CD14-positive monocyte (primary cell): Measurements from ENCODE around the gene PXDN. TPM values are rescaled to one million over a fixed set of nuclear protein-coding genes. Genes with fewer than 3 reads are reported as not detected.
"Not testable (repeated sequence)": the region's sequence is repeated elsewhere in the genome, so short reads cannot be mapped to it uniquely, and the experiment has no call there.

Experiments used
- DNase-seq, 3 donors: peaks; one replicate each; pipeline ENCODE4 v3.0.0-alpha.2; 2011 to 2022
- H2AFZ ChIP-seq: 2 replicates; pipeline ENCODE4 v1.6.0; 2012; ENCODE audit warnings: mild to moderate bottlenecking, low read depth, low read length, inconsistent platforms; ENCODE audit not compliant: insufficient read depth, poor library complexity, severe bottlenecking
- H3K27ac ChIP-seq, 2 donors: 1 replicate in 1 of 2; 2 replicates in 1 of 2; pipeline ENCODE4 v1.5.1; 2012 to 2013; ENCODE audit warnings: low read length in 2 of 2, control low read depth in 1 of 2, inconsistent platforms in 1 of 2, low read depth in 1 of 2, mild to moderate bottlenecking in 1 of 2
- H3K27me3 ChIP-seq, 2 donors: one replicate each; pipeline versions ENCODE4 v1.6.0 to v1.6.1; 2011 to 2013; ENCODE audit warnings: low read length in 2 of 2; ENCODE audit not compliant: control insufficient read depth in 2 of 2, insufficient read depth in 2 of 2
- H3K36me3 ChIP-seq, 2 donors: replicated peaks in 1 of 2; 1 replicate in 1 of 2; 2 replicates in 1 of 2; pipeline versions ENCODE4 v1.5.1 to v1.6.1; 2012 to 2013; ENCODE audit warnings: low read length in 2 of 2, control low read depth in 1 of 2, inconsistent platforms in 1 of 2, mild to moderate bottlenecking in 1 of 2; ENCODE audit not compliant: insufficient read depth in 2 of 2, control insufficient read depth in 1 of 2
- H3K4me1 ChIP-seq, 2 donors: 1 replicate in 1 of 2; 2 replicates in 1 of 2; pipeline versions ENCODE4 v1.5.1 to v1.6.1; 2012 to 2013; ENCODE audit warnings: low read length in 2 of 2, control low read depth in 1 of 2, inconsistent platforms in 1 of 2, mild to moderate bottlenecking in 1 of 2, moderate library complexity in 1 of 2; ENCODE audit not compliant: insufficient read depth in 2 of 2, control insufficient read depth in 1 of 2
- H3K4me2 ChIP-seq: replicated peaks from 2 replicates; pipeline ENCODE3; 2012; ENCODE audit warnings: low read length, moderate library complexity, mild to moderate bottlenecking; ENCODE audit not compliant: poor library complexity, severe bottlenecking; ENCODE audit errors: extremely low read depth
- H3K4me3 ChIP-seq, 3 experiments: fragments of 200-600 bp in 1 of 3; sonication (generic) in 1 of 3; replicated peaks in 1 of 3; 1 replicate in 2 of 3; 2 replicates in 1 of 3; pipeline ENCODE4 v1.5.1; 2011 to 2013; ENCODE audit warnings: low read length in 3 of 3, mild to moderate bottlenecking in 3 of 3, control low read depth in 2 of 3, low read depth in 2 of 3, inconsistent platforms in 1 of 3, moderate library complexity in 1 of 3
- H3K79me2 ChIP-seq: 2 replicates; pipeline ENCODE4 v1.6.0; 2012; ENCODE audit warnings: mild to moderate bottlenecking, control low read depth, inconsistent platforms, low read length, moderate library complexity; ENCODE audit not compliant: insufficient read depth
- H3K9ac ChIP-seq: 2 replicates; pipeline ENCODE4 v1.6.0; 2017; ENCODE audit warnings: low read length, mild to moderate bottlenecking; ENCODE audit not compliant: insufficient read depth, poor library complexity, severe bottlenecking
- H3K9me3 ChIP-seq, 2 donors: replicated peaks in 1 of 2; 1 replicate in 1 of 2; 2 replicates in 1 of 2; pipeline versions ENCODE4 v1.5.1 to v1.6.1; 2012 to 2013; ENCODE audit warnings: low read length in 2 of 2, control low read depth in 1 of 2; ENCODE audit not compliant: control insufficient read depth in 1 of 2, insufficient read depth in 1 of 2
- H4K20me1 ChIP-seq: 2 replicates; pipeline ENCODE4 v1.6.0; 2012; ENCODE audit warnings: mild to moderate bottlenecking, low read length, control low read depth, moderate library complexity; ENCODE audit not compliant: insufficient read depth
- H3K27ac Mint-ChIP-seq, 7 donors: one replicate each; pipeline ENCODE4 v1.8.0; 2020; ENCODE audit warnings: mild to moderate bottlenecking in 7 of 7, mixed read lengths in 7 of 7, moderate library complexity in 6 of 7, inconsistent platforms in 2 of 7
- H3K27me3 Mint-ChIP-seq, 3 donors: one replicate each; pipeline ENCODE4 v1.8.0; 2021 to 2022; ENCODE audit warnings: low read depth in 3 of 3, mild to moderate bottlenecking in 3 of 3, mixed read lengths in 3 of 3, moderate library complexity in 3 of 3, inconsistent platforms in 1 of 3
- H3K36me3 Mint-ChIP-seq, 2 donors: one replicate each; pipeline ENCODE4 v1.8.0; 2020; ENCODE audit warnings: mixed read lengths in 2 of 2, inconsistent platforms in 1 of 2, mild to moderate bottlenecking in 1 of 2
- H3K4me1 Mint-ChIP-seq: one replicate; pipeline ENCODE4 v1.8.0; 2020; ENCODE audit warnings: mild to moderate bottlenecking, mixed read lengths
- H3K4me3 Mint-ChIP-seq, 2 donors: one replicate each; pipeline ENCODE4 v1.8.0; 2020; ENCODE audit warnings: mild to moderate bottlenecking in 2 of 2, mixed read lengths in 2 of 2, moderate library complexity in 1 of 2
- H3K9me3 Mint-ChIP-seq, 7 donors: one replicate each; pipeline ENCODE4 v1.8.0; 2020 to 2022; ENCODE audit warnings: mixed read lengths in 7 of 7, mild to moderate bottlenecking in 6 of 7, moderate library complexity in 6 of 7, inconsistent platforms in 2 of 7
- WGBS: methylation state at CpG from one replicate; pipeline ENCODE4 v1.1.5; 2013; ENCODE audit warnings: missing lambda C conversion rate; ENCODE audit not compliant: insufficient coverage; 5-methylcytosine and 5-hydroxymethylcytosine counted together
- intact Hi-C, 2 donors: fragments of 100-400 bp; cut with micrococcal nuclease; formaldehyde crosslinking; loops; one replicate each; pipeline versions ENCODE4 v1.15.0 to v1.15.1; 2023
- polyA plus RNA-seq, 3 donors: library from polyadenylated mRNA; depleted of rRNA in 1 of 3; unstranded in 2 of 3; stranded (reverse) in 1 of 3; fragments of 300-500 nt in 2 of 3; fragments of >200 nt in 1 of 3; fragmentation: Illumina TruSeq in 2 of 3; gene quantifications; 1 replicate in 2 of 3; 2 replicates in 1 of 3; pipeline ENCODE4 v1.2.3, GENCODE V29; 2012 to 2021
- TF ChIP-seq, protein P1 (sequence below): fragments of 200-600 bp; IDR thresholded peaks from one replicate; pipeline ENCODE4 v1.8.0; 2022; ENCODE audit warnings: antibody characterized with exemption, mild to moderate bottlenecking

Gene PXDN
- polyA plus RNA-seq, 3 donors, result not detected

DNA sequence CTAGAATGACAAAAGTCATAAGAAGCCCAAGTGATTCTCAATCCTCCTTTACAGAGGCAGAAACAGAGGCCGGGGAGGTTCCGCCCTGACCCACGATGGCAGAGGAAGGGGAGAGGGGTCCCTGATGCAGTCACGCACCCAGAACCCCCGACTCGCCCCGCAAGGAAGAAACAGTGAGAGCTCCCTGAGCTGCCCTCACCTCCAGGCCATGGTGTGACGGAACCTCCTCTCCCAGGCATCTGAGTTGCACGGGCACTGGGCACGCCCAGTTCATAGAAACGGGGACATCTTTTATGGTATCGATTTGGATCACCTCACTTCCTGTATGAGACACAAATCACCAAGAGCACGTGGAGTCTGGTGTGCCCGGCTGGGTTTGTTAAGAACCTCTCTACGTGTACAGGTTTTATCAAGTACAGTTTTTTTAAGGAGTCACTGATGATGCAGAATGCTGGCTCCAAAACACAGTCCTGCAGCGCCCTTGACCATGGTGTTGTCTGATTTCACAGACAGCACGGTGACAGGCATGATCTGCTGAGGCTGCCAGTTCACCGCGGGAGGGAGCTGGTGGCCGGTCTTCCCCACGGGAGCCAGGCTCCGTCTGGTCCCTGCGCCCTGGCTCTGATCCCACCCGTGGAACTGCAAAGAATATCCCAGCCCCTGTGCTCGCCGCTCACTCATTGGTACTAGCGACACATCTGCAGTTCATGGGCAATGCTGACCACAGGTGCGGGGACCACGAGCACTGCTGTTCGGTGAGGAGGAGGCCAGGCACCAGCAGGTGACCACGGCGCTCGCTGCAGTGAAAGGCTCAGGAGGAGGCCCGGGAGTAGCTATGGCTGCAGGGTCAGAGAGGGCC is 35.6 kb downstream of the PXDN start:
- Mint-ChIP-seq H3K36me3 (no peaks in the 10 kb centered on the region), H3K4me1 (peaks cover 12% of the 10 kb centered on the region), H3K4me3 (peak overlapping the region in 1 of 2 donors; percentile 80), H3K9me3 (no peaks in the 10 kb centered on the region), H3K27me3 (peaks cover 3 to 11% (median 6%) of the 10 kb centered on the region in 3 donors), H3K27ac (no peak overlapping the region)
- Histone ChIP-seq H3K79me2 (no peaks in the 10 kb centered on the region), H3K4me1 (peaks cover 4 to 8% of the 10 kb centered on the region in 2 donors), H3K27ac (no peak overlapping the region), H3K9me3 (no peaks in the 10 kb centered on the region), H4K20me1 (no peaks in the 10 kb centered on the region), H3K9ac (no peak overlapping the region), H3K4me2 (no peak overlapping the region), H3K36me3 (no peaks in the 10 kb centered on the region), H2AFZ (peak overlapping the region; percentile 44), H3K27me3 (no peaks in the 10 kb centered on the region), H3K4me3 (no peak overlapping the region)
- TF ChIP-seq, protein P1, sequence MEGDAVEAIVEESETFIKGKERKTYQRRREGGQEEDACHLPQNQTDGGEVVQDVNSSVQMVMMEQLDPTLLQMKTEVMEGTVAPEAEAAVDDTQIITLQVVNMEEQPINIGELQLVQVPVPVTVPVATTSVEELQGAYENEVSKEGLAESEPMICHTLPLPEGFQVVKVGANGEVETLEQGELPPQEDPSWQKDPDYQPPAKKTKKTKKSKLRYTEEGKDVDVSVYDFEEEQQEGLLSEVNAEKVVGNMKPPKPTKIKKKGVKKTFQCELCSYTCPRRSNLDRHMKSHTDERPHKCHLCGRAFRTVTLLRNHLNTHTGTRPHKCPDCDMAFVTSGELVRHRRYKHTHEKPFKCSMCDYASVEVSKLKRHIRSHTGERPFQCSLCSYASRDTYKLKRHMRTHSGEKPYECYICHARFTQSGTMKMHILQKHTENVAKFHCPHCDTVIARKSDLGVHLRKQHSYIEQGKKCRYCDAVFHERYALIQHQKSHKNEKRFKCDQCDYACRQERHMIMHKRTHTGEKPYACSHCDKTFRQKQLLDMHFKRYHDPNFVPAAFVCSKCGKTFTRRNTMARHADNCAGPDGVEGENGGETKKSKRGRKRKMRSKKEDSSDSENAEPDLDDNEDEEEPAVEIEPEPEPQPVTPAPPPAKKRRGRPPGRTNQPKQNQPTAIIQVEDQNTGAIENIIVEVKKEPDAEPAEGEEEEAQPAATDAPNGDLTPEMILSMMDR, result no peak
- intact Hi-C loops, result no loop called here
- WGBS, result 86% methylated on average over 33 of the region's 34 CpGs
- DNase-seq, result no peak

DNA sequence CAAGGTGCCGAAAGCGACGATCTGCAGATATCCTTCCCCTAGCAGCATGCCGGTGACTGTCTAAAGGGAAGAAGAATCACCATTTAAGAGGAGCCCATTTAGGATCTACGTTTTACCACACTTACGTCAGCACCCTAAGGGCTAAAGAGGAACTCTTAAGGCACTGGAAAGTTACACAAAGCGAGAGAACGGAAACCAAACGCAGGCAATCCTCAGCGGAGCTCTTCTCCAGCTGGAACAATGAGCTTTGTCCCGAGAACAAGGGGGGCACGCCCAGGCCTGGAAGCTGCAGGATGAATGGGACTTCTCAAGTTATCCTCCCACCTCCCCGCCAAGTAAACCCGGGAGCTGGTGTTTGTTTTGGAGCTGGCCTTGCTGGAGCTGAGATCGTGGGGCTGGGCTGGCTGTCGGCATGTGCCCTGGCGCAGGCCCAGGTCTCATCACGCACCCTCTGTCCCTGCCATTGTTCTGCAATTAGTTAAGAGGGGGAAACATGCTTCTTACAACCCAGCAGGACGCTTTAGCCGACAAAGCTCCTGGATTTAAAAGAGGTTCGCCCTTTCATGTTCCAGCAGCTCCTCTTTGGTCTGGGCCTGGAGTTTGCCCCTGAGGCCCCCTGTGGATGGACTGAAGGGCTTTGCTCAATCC is 36.4 kb downstream of the PXDN start:
- Histone ChIP-seq H3K4me3 (peak overlapping the region in 1 of 3 experiments; percentile 47), H3K79me2 (no peaks in the 10 kb centered on the region), H3K27ac (no peak overlapping the region), H3K9me3 (no peaks in the 10 kb centered on the region), H2AFZ (peak overlapping the region; percentile 44), H3K9ac (no peak overlapping the region), H3K27me3 (no peaks in the 10 kb centered on the region), H3K4me2 (peak overlapping the region; percentile 62), H3K4me1 (peaks cover 4 to 8% of the 10 kb centered on the region in 2 donors), H3K36me3 (no peaks in the 10 kb centered on the region), H4K20me1 (no peaks in the 10 kb centered on the region)
- intact Hi-C loops, result no loop called here
- DNase-seq, result peak in 2 of 3 donors; percentile 33 to 41
- TF ChIP-seq, protein P1, result no peak
- 32% methylated on average over 13 of the region's 21 CpGs for WGBS
- H3K4me3 Mint-ChIP-seq, result peak overlapping the region; percentile 58 to 80
- peak overlapping the region in 3 of 7 donors; percentile 34 to 51 (median 38) for H3K27ac Mint-ChIP-seq
- H3K27me3 Mint-ChIP-seq, result peaks cover 3 to 11% (median 6%) of the 10 kb centered on the region in 3 donors
- peaks cover 12% of the 10 kb centered on the region for H3K4me1 Mint-ChIP-seq
- H3K36me3 Mint-ChIP-seq, result no peaks in the 10 kb centered on the region
- peaks cover 0 to 1% (median 0%) of the 10 kb centered on the region in 7 donors for H3K9me3 Mint-ChIP-seq

DNA sequence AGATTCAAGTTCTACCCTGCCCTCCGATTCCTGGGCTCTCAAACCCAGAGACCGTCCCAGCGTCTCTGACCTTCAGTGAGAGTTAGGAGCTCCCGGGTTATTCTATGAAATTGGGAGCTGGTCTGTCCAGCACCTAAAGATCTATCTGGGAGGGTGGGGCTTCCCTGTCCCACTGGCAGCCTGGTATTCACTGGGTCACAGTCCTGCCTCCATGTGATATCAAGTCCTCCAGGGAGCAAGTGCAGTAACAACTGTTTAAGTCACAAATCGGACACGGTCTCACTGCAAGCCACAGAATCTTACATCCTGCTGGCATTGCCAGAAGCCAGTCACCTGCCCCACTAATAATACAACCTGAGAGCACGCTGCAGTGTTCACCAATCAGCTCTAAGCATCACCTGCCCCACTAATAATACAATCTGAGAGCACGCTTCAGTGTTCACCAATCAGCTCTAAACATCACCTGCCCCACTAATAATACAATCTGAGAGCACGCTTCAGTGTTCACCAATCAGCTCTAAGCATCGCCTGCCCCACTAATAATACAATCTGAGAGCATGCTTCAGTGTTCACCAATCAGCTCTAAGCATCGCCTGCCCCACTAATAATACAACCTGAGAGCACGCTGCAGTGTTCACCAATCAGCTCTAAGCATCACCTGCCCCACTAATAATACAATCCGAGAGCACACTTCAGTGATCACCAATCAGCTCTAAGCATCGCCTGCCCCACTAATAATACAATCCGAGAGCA is 38.0 kb downstream of the PXDN start:
- H2AFZ ChIP-seq, H3K4me1 ChIP-seq, H3K9ac ChIP-seq, H4K20me1 ChIP-seq, H3K27ac Mint-ChIP-seq, H3K4me3 Mint-ChIP-seq, H3K4me2 ChIP-seq, H3K9me3 ChIP-seq, intact Hi-C loops, H3K36me3 Mint-ChIP-seq, H3K79me2 ChIP-seq, H3K9me3 Mint-ChIP-seq, DNase-seq, H3K27me3 Mint-ChIP-seq, H3K27ac ChIP-seq, H3K27me3 ChIP-seq, H3K36me3 ChIP-seq, H3K4me3 ChIP-seq: not testable (repeated sequence)
- 94% methylated on average over 11 of the region's 15 CpGs for WGBS
- H3K4me1 Mint-ChIP-seq, result peaks cover 12% of the 10 kb centered on the region
